T-helper 2 cell (primary cell): ENCODE measurements around the gene DAZ1.
"Not testable (repeated sequence)": the region's sequence is repeated elsewhere in the genome, so short reads cannot be mapped to it uniquely, and the experiment has no call there.

Experiments
- DNase-seq, 5 experiments: peaks; one replicate each; pipeline versions ENCODE4 v3.0.0 to v3.0.0-alpha.2; 2012 to 2022
- total RNA-seq, 2 donors: gene quantifications; one replicate each; lab custom pipeline; 2026; lab: John Stamatoyannopoulos, UW

The DAZ1 gene
- 0 reads per million in 2 donors for total RNA-seq

GRCh38 chrY:23198908-23199307, at the start of gene DAZ1:
Gene DAZ1, minus strand, starts transcription at chrY:23199008. Its CDS starts 208 bp downstream, at chrY:23198800.
- DNase-seq = not testable (repeated sequence)

GRCh38 chrY:23219233-23219632, 20.4 kb upstream of the DAZ1 start, which contains the start of gene DAZ2:
Gene DAZ2, plus strand, starts transcription at chrY:23219533. Its CDS starts 208 bp downstream, at chrY:23219741.
- DNase-seq = not testable (repeated sequence)

- not testable (repeated sequence) for DNase-seq
These were observed 11.9 kb upstream of the DAZ1 start for GRCh38 chrY:23210681-23211080.

- not testable (repeated sequence) for DNase-seq
These were observed 11.1 kb upstream of the DAZ1 start for GRCh38 chrY:23209802-23210495.

GRCh38 chrY:23207455-23207854, 8.6 kb upstream of the DAZ1 start:
- DNase-seq = not testable (repeated sequence)
